GM04503 (cell line): ENCODE results near the gene TMCC3.
"Not testable (repeated sequence)": the region's sequence is repeated elsewhere in the genome, so short reads cannot be mapped to it uniquely, and the experiment has no call there.

Experiments
- DNase-seq: peaks from one replicate; pipeline ENCODE4 v3.0.0-alpha.2; 2012; ENCODE audit warnings: low read depth

TMCC3 gene, protein sequence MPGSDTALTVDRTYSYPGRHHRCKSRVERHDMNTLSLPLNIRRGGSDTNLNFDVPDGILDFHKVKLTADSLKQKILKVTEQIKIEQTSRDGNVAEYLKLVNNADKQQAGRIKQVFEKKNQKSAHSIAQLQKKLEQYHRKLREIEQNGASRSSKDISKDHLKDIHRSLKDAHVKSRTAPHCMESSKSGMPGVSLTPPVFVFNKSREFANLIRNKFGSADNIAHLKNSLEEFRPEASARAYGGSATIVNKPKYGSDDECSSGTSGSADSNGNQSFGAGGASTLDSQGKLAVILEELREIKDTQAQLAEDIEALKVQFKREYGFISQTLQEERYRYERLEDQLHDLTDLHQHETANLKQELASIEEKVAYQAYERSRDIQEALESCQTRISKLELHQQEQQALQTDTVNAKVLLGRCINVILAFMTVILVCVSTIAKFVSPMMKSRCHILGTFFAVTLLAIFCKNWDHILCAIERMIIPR

DNA sequence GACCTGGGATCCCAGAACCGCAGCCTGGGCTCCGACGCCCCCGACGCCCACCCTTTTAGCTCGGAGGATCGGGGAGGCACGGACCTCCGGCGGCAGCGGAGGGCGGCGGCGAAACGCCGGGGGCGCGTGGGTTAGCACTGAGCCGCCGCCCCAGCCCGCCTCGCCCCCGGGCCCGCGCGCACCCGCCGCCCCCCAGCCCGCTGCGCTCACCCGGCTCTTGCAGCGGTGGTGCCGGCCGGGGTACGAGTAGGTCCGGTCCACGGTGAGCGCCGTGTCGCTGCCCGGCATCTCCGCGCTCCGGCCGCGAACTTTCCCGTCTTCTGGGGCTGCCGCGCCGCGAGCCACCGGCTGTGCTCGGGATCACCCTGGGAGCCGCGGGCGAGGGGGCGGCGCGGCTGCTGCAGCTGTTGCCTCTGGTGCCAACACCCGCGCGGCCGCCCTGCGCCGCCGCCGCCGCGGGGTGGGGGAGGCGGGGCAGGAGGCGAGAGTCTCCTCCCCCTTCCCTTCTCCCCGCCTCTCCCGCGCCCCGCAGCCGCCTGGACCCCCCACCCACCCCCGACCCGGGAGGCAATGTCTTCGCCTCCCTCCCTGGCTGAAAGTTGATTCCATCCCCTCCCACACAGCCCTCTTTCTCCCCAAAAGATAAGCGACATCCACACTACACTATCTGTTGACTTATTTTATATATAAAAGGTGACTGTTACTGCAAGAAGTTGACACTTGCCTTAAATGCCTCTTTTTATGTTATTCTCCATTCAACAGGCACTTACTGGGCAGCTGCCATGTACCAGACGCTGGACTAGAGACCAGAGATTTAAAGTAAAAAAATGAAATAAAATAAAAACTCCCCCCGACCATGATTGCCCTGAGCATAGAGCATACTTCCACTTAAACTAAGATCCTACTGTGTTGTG lies at the start of gene TMCC3:
TSS of gene TMCC3 (minus strand) at position 415 of the 914 bp plus-strand sequence. CDS start at position 288, 127 bp downstream.
- no peak for DNase-seq

DNA sequence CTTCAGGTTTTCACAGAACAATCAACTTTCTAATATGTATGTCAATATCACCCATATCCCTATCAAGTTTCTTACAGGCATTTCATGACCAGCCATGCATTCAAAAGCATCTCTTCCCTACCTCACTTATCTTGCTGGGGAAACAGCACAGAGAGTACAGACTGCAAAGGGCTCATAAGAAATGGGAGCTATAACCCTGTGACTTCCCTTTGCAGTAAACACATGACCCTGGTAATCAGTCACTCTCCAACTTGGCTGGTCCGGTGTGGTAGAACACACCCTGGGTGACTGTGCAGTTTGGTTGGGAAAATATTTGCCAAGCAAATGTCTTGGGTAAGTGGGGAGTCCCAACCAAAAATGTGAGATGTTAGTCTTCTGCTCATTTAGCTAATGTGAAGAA lies 49.4 kb upstream of the TMCC3 start:
- no peak for DNase-seq

DNA sequence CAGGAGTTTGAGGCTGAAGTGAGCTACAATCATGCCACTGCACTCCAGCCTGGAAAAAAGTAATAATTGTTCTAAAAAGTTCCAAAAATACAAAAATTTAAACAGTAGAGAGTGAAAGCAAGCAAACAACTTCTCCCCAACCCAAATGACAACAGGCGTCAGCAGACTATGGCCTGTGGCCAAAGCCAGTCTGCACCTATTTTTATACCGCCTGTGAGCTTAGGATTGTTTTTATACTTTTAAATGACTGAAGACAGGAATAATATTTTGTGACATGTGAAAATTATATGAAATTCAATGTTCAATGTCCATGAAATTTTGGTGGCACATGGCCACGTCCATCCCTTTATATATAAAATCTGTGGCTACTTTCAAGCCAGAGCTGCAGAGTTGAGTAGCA lies 48.2 kb upstream of the TMCC3 start:
- DNase-seq = no peak

DNA sequence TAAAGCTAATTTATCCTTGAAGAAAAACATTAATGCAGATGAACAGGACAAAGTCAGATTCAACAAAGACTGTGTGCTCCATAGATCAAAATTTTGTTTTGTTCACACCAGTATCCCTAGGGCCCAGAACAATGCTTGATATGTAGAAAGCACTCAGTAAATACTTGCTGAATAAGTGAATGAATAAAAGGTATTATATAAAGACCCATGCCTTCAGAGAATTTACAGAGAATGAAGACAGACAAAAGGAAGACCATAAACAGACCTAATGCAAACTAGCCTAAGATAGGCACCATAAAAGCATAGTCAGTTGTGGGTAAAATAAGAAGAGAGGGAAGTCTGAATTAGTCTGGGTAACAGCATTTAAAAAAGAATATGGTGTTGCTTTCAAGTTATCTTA lies 47.3 kb upstream of the TMCC3 start:
- DNase-seq = no peak

DNA sequence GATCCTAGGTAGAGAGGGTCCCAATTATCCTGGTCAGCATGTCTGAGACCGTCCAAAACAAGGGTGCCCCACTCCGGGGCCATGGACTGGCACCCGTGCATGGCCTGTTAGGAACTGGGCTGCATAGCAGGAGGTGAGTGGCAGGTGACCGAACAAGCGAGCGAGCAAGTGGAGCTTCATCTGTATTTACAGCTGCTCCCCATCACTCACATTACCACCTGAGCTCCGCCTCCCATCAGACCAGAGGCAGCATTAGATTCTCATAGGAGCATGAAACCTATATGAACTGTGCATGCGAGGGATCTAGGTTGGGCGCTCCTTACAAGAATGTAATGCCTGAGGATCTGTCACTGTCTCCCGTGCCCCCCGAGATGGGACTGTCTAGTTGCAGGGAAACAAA lies 44.4 kb upstream of the TMCC3 start:
- no peak for DNase-seq

DNA sequence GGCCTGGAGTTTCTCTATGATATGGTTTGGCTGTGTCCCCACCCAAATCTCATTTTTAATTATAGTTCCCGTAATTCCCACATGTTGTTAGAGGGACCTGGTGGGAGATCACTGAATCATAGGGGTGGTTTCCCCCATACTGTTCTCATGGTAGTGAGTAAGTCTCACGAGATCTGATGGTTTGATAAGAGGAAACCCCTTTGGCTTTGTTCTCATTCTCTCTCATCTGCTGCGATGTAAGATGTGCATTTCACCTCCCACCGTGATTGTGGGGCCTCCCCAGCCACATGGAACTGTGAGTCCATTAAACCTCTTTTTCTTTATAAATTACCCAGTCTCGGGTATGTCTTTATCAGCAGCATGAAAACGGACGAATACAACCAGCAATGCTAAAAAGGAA lies 42.5 kb upstream of the TMCC3 start:
- DNase-seq = not testable (repeated sequence)

DNA sequence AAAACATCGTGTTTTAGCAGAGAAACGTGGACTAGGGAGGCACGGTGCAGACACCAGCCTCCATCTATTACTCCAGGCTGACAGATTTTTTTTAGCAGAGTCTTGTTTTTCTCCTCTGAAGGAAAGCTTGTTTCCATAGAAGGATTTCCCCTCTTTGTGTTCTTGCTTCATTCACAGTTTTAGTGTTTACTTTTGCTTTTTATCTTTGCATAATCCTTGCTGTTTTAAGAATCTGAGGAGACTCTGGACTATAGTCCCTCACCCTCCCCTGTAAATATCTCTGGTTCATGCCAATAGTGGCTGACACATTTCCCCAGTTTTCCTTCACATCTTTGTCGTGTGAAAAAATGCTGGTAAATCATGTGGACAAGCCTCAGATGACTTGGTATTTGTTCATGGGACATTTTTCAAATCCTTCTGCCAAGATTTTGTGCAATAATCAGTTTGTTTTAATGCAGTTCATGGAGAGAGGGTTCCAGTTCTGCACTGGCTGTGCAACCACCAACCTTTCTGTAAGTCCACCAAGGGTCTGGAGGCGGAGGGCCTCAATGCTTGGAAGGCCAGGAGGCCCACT lies 39.9 kb upstream of the TMCC3 start:
- no peak for DNase-seq

DNA sequence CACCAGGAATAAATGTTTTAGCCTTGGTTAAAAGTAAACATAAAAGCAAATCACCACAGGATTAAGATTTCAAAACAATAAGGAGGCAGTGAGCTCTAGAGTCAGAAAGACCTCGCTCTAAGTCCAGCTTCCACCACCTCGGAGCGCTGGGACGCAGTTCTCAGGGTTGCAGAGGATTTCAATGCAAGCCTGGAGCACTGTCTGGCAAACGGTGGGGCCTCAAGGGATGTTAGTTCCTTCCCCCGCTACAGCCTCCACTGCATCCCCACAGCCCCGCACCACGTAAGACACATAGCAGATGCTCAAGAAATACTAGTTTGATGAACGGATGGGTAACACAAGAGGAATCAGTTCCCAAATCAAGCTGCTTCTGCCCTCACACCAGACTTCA lies 39.3 kb upstream of the TMCC3 start:
- no peak for DNase-seq

DNA sequence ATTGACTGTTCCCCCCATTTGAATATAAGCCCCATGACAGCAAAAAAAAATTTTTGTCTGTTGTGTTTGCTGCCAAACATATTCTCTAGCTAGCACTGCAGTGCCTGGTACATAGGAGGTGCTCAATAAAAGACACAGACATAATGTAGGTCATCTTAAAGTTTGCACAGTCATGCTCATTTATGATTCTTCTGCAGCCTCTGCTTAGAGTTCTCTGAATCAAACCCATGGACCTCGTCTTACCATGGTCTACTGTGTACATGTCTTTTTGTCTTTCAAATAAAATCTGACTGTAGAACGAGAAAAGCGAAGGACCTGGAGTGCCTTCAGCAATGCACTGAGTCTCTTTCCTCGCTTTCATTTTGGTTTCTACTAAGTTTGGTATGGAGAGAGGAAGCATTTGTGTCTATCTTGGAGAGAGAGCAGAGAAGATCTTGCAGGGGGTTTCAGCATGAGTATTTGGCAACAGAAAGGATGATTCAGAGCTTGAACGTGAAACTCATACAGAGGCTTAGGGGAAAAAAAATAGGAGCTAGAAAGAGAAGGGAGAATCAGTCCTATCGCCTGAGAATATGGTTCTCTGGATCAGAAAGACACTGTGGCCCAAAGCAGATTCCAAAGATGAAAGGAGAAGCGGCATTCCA lies 38.8 kb upstream of the TMCC3 start:
- DNase-seq = no peak

DNA sequence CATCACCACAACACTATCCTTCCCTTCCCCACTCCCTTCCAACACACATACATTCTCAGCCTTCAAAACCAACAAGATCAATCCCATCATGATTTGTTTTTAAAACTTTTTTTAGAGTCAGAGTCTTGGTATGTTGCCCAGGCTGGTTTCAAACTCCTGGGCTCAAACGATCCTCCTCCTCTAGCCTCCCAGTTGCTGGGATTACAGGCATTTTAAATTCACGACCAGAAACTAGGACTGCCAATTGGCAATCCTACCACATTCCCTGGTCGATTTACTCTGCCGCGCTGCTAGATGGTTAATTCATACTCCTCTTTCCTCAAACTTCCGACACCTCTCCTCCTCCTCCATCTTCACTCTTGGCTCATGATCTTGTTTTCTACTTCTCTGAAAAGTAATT lies 37.5 kb upstream of the TMCC3 start:
- no peak for DNase-seq

DNA sequence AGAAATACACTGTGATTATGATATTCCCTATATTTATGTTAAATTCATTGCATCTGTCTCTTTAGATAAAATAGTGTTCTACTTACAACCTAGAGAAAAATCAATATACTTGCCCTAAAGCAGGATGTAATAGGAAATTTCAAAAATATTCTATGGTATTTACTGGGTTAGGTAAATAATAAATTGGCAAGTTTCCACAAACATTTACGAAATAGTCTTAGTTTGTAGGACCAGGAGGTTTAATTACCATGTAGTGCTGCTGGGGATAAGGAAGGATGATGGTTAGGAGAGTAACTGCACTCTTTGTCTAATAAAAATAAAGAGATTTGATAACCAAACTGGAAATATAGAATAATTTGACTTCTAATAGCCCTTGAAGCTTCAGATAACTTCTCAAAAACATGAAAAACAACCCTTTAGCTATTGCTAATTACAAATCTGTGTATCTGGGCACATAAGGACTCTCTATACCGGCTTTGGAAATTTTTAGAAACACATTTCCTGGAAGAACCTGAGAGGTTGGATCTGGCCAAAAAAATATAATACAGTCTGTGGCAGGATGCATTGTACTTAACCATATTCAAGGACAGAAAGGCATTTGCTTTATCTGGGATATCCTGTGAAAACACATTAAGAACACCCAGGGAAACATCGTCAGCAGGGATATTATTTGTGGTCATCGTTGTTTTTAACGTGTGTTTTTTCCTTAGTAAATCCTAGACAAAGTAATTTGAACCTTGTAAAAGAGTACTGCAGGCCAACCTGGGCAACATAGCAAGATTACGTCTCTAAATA lies 36.7 kb upstream of the TMCC3 start:
- no peak for DNase-seq

DNA sequence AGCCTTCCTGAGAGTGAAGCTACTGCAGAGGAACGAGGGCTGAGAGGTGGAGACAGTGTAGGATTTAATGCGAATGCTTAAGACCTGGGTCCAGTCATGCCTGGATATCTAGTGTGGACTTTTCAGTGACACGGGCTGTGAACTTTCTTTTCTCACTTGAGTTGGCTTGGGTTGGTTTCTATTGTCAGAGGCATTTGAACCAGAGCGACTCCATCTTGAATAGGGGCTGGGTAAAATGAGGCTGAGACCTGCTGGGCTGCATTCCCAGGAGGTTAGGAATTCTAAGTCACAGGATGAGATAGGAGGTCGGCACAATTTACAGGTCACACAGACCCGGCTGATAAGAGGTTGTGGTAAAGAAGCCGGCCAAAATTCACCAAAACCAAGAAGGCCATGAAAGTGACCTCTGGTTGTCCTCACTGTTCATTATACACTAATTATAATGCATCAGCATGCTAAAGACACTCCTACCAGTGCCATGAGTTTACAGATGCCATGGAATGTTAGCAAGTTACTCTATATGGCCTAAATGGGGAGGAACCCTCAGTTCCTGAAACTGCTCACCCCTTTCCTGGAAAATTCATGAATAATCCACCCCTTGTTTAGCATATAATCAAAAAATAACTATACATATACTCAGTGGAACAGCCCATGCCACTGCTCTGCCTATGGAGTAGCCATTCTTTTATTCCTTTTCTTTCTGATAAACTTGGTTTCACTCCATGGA lies 34.2 kb upstream of the TMCC3 start:
- no peak for DNase-seq

DNA sequence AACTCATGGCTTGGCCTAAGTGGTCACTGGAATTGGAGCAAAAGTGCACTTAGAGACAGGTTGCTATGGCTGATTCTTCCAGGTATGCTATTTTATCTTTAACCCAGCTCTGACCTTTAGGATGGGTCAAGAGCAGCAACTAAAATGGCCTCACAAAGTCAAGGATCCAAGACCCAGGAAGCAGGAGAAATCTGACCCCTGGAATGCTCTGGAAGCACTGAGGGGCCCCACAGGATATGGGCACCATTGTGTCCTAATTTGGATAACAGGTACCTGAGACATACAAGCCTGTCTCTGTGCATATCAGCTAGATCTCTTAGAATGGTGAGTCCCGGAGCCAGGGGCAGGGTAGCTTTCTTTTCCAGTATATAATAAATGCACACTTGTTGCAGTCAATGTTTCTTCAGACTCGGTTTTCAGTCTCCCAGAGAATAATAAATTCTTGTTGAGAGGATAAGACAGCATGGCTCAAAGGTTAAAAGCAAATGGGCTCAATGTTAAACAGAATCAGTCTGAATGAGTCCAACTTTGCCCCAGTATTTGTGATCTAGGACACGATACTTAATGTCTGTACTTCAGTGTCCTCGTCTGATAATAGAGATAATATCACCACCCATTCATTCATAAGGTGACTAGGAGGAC lies 29.3 kb upstream of the TMCC3 start:
- DNase-seq = no peak

DNA sequence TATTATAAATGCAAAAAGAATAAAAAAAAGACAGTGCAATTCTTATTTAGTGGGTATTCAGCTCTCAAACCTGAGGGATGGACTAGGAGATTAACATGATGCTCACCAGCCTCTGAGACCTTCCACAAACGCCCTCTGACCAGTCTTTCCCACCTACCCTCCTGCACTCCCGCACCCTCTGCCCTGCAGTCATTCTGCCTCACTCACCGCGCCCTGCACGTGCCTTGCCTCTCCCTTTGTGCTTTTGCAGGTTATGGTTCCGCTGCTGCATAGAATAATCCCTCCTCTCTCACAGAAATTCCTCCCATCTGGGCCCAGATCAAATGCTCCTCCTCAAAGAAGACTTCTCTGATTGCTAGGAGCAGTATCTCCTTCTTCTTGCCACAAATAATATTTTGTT lies 28.5 kb upstream of the TMCC3 start:
- no peak for DNase-seq

DNA sequence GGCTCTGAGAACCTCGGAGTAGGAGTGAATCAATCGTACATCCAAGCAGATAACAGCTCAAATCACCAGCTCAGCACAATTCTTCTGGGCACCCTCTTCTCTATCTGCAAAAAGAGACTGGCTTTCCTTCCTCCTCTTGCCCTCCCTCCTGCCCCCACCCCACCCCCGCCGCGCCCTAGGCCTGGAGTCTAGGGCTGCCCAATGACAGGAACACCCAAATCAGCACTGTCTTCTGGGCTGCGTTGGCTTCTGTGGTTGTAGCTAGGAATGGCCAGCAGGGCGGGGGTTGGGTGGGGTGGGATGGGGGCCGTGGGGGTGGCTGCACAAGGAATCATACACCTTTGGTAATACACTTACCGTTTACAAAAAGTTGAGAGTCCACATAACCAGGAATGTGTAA lies 28.0 kb upstream of the TMCC3 start:
- DNase-seq = no peak

DNA sequence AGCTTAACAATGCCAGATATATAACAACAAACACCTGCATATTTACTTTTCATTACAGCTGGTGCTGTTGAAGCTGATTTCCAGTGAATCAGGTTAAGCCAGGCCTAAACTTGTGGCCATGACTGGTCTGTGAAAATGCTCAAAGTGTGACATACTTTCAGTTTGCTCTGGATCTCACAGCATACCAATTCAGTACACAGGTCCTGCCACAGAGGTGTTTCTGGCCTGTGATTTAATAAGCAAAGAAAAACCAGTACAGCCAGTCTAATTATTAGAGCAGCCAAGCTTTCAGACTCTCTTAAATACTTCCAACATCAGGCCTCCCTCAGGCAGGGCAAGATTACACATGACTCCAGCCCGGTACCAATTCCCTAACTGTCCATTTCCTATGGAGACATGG lies 27.4 kb upstream of the TMCC3 start:
- DNase-seq = no peak

DNA sequence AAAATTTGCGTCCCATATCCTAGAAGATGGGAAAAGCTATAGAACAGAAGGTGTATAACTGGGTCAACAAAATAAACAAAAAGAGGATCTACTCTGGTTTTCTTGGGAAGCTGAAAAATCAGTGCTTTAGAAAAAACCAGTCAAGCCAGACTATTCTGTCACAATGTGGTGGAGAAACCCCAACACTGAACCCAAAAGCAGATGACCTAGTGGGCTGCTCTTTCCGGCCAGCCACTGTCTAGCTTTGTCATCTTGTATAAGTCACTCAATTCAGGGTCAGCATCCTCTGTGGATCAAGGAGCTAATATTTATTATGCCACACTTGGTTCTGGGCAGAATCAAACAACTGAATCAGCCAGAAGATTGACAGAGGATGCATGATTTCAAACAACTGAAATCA lies 26.6 kb upstream of the TMCC3 start:
- no peak for DNase-seq

DNA sequence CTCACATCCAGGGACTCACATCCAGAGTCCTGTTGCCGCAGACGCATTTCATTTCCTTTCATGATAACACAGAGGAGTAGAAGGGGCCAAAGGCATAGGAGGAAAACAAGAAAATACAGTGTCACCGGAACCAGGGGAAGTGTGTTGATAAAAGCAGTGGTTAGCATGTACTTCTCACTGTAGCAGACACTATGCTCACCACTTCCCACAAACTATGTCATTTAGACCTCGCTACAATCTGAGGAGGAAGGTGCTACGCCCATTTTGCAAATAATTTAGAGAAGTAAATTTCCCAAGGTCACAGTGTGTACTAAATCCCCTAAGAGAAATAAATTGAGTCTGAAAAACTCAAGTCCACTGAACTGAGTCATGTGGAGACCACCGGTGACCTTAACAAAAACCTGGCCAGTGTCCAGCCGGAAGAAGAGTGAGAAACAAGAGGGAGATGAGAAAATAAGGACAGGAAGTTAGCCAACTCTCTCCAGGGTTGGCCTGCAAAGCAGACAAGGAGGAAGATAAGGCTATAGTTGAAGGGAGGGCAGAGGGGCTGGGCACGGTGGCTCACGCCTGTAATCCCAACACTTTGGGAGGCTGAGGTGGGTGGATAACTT lies 25.8 kb upstream of the TMCC3 start:
- DNase-seq = no peak

DNA sequence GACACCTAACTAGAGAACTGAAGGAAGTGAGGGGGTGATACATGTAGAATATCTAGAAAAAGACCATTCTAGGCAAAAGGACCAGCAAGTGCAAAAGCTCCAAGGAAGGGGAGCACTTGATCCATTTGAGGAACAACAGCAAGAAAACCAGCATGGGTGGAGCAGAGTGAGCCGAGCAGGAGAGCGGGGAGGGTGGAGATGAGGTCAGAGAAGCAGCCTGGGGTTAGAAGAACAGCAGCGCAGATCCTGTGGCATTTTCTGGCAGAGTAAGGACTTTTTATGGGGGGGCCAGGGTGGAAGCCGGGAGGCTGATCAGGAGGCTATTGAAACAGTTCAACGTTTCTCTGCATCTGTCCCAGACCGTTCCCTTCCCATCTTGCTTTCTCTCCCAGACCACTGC lies 24.5 kb upstream of the TMCC3 start:
- no peak for DNase-seq

DNA sequence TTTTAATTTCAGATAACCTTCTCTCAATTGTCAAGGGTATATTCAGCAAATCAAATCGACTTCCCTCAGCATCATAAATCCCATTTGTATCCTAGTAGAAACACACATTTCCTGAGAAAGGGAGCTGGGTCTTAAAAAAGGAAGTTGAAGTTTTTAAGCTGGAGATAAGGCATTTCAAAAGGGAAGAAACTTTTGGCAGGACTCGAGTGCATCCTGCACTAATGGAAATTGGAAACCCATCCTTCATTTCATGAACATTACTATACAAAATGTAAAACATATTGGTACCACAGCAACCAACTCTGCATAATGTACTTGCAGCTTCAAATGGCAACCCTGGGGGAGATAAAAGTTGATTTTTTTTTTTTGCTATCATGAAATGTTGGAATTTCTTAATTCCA lies 23.7 kb upstream of the TMCC3 start:
- no peak for DNase-seq
